ENCODE data around the gene NKD2. TPM values are rescaled to one million over a fixed set of nuclear protein-coding genes. Genes with fewer than 3 reads are reported as not detected.

Gene NKD2
- total and polyA plus RNA-seq, 9 of the 15 experiments (the other 6 are each of a cell fraction or from before 2014, with no cell fraction given), result 0.09 to 0.64 (median 0.27) TPM; not detected in 5

GRCh38 chr5:966941-967340, 41.7 kb upstream of the NKD2 start (continued):
- TF ChIP-seq TGIF2 (CRISPR knock-in tag; IDR thresholded peaks at IDR 0.05), result no peak
- TF ChIP-seq PURB (CRISPR knock-in tag; IDR thresholded peaks at IDR 0.05; ENCODE audit: low read depth), result no peak
- TF ChIP-seq TCFL5 (CRISPR knock-in tag; conservative IDR thresholded peaks at IDR 0.05), result no peak

- intact Hi-C loops (cut with micrococcal nuclease) (no loop called here), in situ Hi-C loops (cut with MboI) (no loop called here)
- DNase-seq (ENCODE audit: extremely low read depth in 1 of 4, low spot score in 3 of 4), result no peak
- FAIRE-seq, result no peak
- ATAC-seq, result no peak
- CTCF ChIA-PET (ENCODE audit: low intra/inter-chr PET ratio), result no interaction called here
- BruUV-seq (replicated peaks), result no TSS peak
- no peak overlapping the region for H2AFZ ChIP-seq (ENCODE audit: low read depth, low read length)
- TF ChIP-seq HNRNPL (IDR thresholded peaks at IDR 0.05; ENCODE audit: low read depth, low read length) (no peak), ZNF140 (CRISPR knock-in tag; IDR thresholded peaks at IDR 0.05) (no peak), ZZZ3 (IDR thresholded peaks at IDR 0.05) (no peak), FOXP1 (CRISPR knock-in tag; IDR thresholded peaks at IDR 0.05) (no peak), HSF4 (CRISPR knock-in tag; IDR thresholded peaks at IDR 0.05; ENCODE audit: borderline replicate concordance) (no peak), CBX2 (IDR thresholded peaks at IDR 0.05; ENCODE audit: insufficient read depth, low read length, poor library complexity, severe bottlenecking) (peak; percentile 78), NFRKB (IDR thresholded peaks at IDR 0.05; ENCODE audit: low read depth) (no peak)
- H3K9me3 ChIP-seq (replicated peaks; ENCODE audit: control insufficient read depth, insufficient read depth, low read depth, low read length), result no peaks in the 10 kb centered on the region
- H3K4me2 ChIP-seq (ENCODE audit: insufficient read depth, low read length), result no peak overlapping the region
- no peak overlapping the region for H3K27ac ChIP-seq (ENCODE audit: extremely low read depth, low read depth, low read length)
- no peak overlapping the region for H3K4me3 ChIP-seq
- H3K79me2 ChIP-seq (ENCODE audit: control insufficient read depth, insufficient read depth, low read length), result no peaks in the 10 kb centered on the region
- H3K9ac ChIP-seq (ENCODE audit: insufficient read depth in 1 of 2, low read depth in 2 of 2, low read length in 2 of 2), result no peak overlapping the region
- H3K36me3 ChIP-seq (ENCODE audit: control insufficient read depth, insufficient read depth, low read length), result no peaks in the 10 kb centered on the region
- H3K4me1 ChIP-seq (replicated peaks in 1 of 2; ENCODE audit: control insufficient read depth in 2 of 2, insufficient read depth in 2 of 2, low read length in 2 of 2), result peaks cover 8 to 15% of the 10 kb centered on the region in 2 experiments
- H3K27me3 ChIP-seq (ENCODE audit: control insufficient read depth in 2 of 2, insufficient read depth in 2 of 2, low read length in 2 of 2), result peaks cover 29 to 47% of the 10 kb centered on the region in 2 experiments; a peak in 4 of 5 replicates
- 4% methylated on average over 6 of the region's 6 CpGs for WGBS (ENCODE audit: insufficient coverage, low coverage, missing lambda C conversion rate)
- no peaks in the 10 kb centered on the region for H3K9me1 ChIP-seq (ENCODE audit: control insufficient read depth, insufficient read depth, low read length)
- POLR2A ChIA-PET, result interaction anchor here (2.2 kb wide), 1 partner anchor 12 kb away, joined by 6 read pairs; no protein-coding TSS in a partner anchor
- no peaks in the 10 kb centered on the region for H4K20me1 ChIP-seq (replicated peaks; ENCODE audit: control insufficient read depth, insufficient read depth, low read length)
These were observed 39.7 kb upstream of the NKD2 start for GRCh38 chr5:968881-969280.

Data from K562 (cell line).